Mucosa of descending colon (tissue), 3 donors: Measurements from ENCODE around the gene PITPNM2. TPM values are rescaled to one million over a fixed set of nuclear protein-coding genes. Genes with fewer than 3 reads are reported as not detected.
"Not testable (repeated sequence)": the region's sequence is repeated elsewhere in the genome, so short reads cannot be mapped to it uniquely, and the experiment has no call there.

Experiments used
- ATAC-seq: fragments of 200-7000 bp; cut with Tn5 transposase; one replicate; pipeline ENCODE4 v1.9.1; 2020; ENCODE audit warnings: mild to moderate bottlenecking, moderate library complexity
- DNase-seq, 3 donors: peaks; one replicate each; pipeline ENCODE4 v3.0.0-alpha.2; 2020
- H3K36me3 ChIP-seq: fragments of 200-600 bp; one replicate; pipeline ENCODE4 v1.8.0; 2021; ENCODE audit warnings: low read depth, mild to moderate bottlenecking
- H3K4me1 ChIP-seq: fragments of 200-600 bp; one replicate; pipeline ENCODE4 v1.8.0; 2021; ENCODE audit warnings: low read depth, mild to moderate bottlenecking
- H3K4me3 ChIP-seq: fragments of 200-600 bp; one replicate; pipeline ENCODE4 v1.8.0; 2021; ENCODE audit warnings: mild to moderate bottlenecking
- H3K9me3 ChIP-seq: fragments of 200-600 bp; one replicate; pipeline ENCODE4 v1.8.0; 2021; ENCODE audit warnings: mild to moderate bottlenecking
- CTCF ChIP-seq: fragments of 200-600 bp; IDR thresholded peaks from one replicate; pipeline ENCODE4 v1.8.0; 2022; ENCODE audit warnings: antibody characterized with exemption, mild to moderate bottlenecking
- intact Hi-C, 2 donors: fragments of 100-400 bp; cut with DNase I in 1 of 2; cut with micrococcal nuclease in 1 of 2; formaldehyde crosslinking; loops; one replicate each; pipeline versions ENCODE4 v1.11.0 to v1.11.1; 2022; cut with DNase I, micrococcal nuclease
- total RNA-seq, 3 donors: library from RNA; stranded (reverse); fragmentation: NEBNext Ultra II Directional in 2 of 3; extraction: Animal tissue kit (Norgen Biotek cat#: 25700) in 2 of 3; gene quantifications; one replicate each; pipeline versions ENCODE4 v1.2.1 to v1.2.4, GENCODE V29; 2021 to 2023
- donor health status: DM: no; HTN: no; CAD: no; lungs with moderate emphysema.
- donor health status: DM: no; HTN: no; CAD: no.
- donor health status: DM: no; HTN: yes; CAD: no.

PITPNM2 gene
- total RNA-seq, 3 donors from 2014 or later: 16.7 to 22.7 (median 20.8) TPM

GRCh38 chr12:123105211-123105826 lies 45.6 kb downstream of the PITPNM2 start:
- Histone ChIP-seq H3K9me3 (no peaks in the 10 kb centered on the region), H3K36me3 (no peaks in the 10 kb centered on the region), H3K4me3 (no peak overlapping the region), H3K4me1 (no peaks in the 10 kb centered on the region)
- ATAC-seq (no peak), DNase-seq (no peak)
- TF ChIP-seq CTCF: no peak
- intact Hi-C loops: no loop called here

GRCh38 chr12:123104809-123105208 lies 46.1 kb downstream of the PITPNM2 start:
- no peak for TF ChIP-seq CTCF
- no peak overlapping the region for H3K4me3 ChIP-seq
- ATAC-seq: no peak
- intact Hi-C loops: no loop called here
- H3K36me3 ChIP-seq: no peaks in the 10 kb centered on the region
- no peaks in the 10 kb centered on the region for H3K4me1 ChIP-seq
- DNase-seq: no peak
- H3K9me3 ChIP-seq: no peaks in the 10 kb centered on the region

- H3K9me3 ChIP-seq, H3K4me3 ChIP-seq, ATAC-seq, intact Hi-C loops, DNase-seq, H3K4me1 ChIP-seq, H3K36me3 ChIP-seq: not testable (repeated sequence)
Measured at GRCh38 chr12:123104094-123104493, 46.8 kb downstream of the PITPNM2 start.

GRCh38 chr12:123102781-123103503 lies 47.9 kb downstream of the PITPNM2 start:
- Histone ChIP-seq H3K36me3 (no peaks in the 10 kb centered on the region), H3K4me3 (no peak overlapping the region), H3K4me1 (peaks cover 5% of the 10 kb centered on the region), H3K9me3 (no peaks in the 10 kb centered on the region)
- no peak for ATAC-seq
- intact Hi-C loops: no loop called here
- no peak for TF ChIP-seq CTCF
- no peak for DNase-seq

- Histone ChIP-seq H3K4me1 (peaks cover 6% of the 10 kb centered on the region), H3K36me3 (no peaks in the 10 kb centered on the region), H3K9me3 (no peaks in the 10 kb centered on the region), H3K4me3 (no peak overlapping the region)
- ATAC-seq: no peak
- DNase-seq: no peak
- no peak for TF ChIP-seq CTCF
- intact Hi-C loops: no loop called here
Measured at GRCh38 chr12:123102366-123102765, 48.5 kb downstream of the PITPNM2 start.

- Histone ChIP-seq H3K4me1 (peaks cover 8% of the 10 kb centered on the region), H3K9me3 (no peaks in the 10 kb centered on the region), H3K36me3 (no peaks in the 10 kb centered on the region), H3K4me3 (no peak overlapping the region)
- no peak for TF ChIP-seq CTCF
- intact Hi-C loops: no loop called here
- DNase-seq: no peak
- ATAC-seq: no peak
Measured at GRCh38 chr12:123101526-123101925, 49.4 kb downstream of the PITPNM2 start.
